Ishikawa (cell line): ENCODE measurements around the gene PTPRN2.

Source experiments
- CEBPB ChIP-seq: IDR thresholded peaks from 2 replicates; pipeline ENCODE4 v1.6.1; 2012
- CREB1 ChIP-seq: IDR thresholded peaks from 2 replicates; pipeline ENCODE4 v1.6.1; 2012; ENCODE audit warnings: low read depth
- EP300 ChIP-seq: IDR thresholded peaks from 2 replicates; pipeline ENCODE4 v1.6.1; 2012; ENCODE audit warnings: borderline replicate concordance
- FOXM1 ChIP-seq: IDR thresholded peaks from 2 replicates; pipeline ENCODE4 v1.6.1; 2012; ENCODE audit warnings: low read depth, borderline replicate concordance
- RAD21 ChIP-seq: IDR thresholded peaks from 2 replicates; pipeline ENCODE4 v1.6.1; 2012; ENCODE audit warnings: low read depth
- TEAD4 ChIP-seq: IDR thresholded peaks from 2 replicates; pipeline ENCODE4 v1.6.1; 2012
- YY1 ChIP-seq: IDR thresholded peaks from 2 replicates; pipeline ENCODE4 v1.6.1; 2012; ENCODE audit warnings: low read depth
- TF ChIP-seq, protein P1 (sequence below): IDR thresholded peaks from 2 replicates; pipeline ENCODE4 v1.6.1; 2012; ENCODE audit warnings: low read depth, mild to moderate bottlenecking
- TF ChIP-seq, protein P2 (sequence below): IDR thresholded peaks from 2 replicates; pipeline ENCODE4 v1.6.1; 2012
- TF ChIP-seq, protein P3 (sequence below): IDR thresholded peaks from 2 replicates; pipeline ENCODE4 v1.6.1; 2012

DNA sequence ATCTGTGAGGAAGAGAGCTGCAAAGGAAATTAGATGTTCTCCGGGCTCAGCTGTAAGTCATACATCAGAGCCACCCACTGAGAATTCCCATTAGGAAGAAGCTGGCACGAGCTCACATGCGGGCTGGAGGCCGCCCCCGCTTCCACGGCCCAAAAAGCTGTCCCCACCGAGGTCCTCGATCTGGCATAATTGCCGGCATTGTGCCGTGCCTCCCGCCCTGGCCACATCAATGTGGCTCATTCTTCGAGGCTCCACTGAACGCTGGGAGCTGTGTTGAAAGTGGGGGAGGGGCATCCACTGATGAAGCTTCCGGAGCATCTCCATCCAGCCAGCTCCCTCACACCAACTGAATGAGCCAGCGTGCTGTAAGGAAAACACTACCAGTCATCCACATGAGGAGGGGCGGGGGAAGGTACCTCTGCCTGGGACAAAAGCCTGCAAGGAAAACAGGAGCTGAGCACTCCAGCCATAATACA, 173.1 kb downstream of the PTPRN2 start:
- no peak for TF ChIP-seq CEBPB
- TF ChIP-seq, protein P1, sequence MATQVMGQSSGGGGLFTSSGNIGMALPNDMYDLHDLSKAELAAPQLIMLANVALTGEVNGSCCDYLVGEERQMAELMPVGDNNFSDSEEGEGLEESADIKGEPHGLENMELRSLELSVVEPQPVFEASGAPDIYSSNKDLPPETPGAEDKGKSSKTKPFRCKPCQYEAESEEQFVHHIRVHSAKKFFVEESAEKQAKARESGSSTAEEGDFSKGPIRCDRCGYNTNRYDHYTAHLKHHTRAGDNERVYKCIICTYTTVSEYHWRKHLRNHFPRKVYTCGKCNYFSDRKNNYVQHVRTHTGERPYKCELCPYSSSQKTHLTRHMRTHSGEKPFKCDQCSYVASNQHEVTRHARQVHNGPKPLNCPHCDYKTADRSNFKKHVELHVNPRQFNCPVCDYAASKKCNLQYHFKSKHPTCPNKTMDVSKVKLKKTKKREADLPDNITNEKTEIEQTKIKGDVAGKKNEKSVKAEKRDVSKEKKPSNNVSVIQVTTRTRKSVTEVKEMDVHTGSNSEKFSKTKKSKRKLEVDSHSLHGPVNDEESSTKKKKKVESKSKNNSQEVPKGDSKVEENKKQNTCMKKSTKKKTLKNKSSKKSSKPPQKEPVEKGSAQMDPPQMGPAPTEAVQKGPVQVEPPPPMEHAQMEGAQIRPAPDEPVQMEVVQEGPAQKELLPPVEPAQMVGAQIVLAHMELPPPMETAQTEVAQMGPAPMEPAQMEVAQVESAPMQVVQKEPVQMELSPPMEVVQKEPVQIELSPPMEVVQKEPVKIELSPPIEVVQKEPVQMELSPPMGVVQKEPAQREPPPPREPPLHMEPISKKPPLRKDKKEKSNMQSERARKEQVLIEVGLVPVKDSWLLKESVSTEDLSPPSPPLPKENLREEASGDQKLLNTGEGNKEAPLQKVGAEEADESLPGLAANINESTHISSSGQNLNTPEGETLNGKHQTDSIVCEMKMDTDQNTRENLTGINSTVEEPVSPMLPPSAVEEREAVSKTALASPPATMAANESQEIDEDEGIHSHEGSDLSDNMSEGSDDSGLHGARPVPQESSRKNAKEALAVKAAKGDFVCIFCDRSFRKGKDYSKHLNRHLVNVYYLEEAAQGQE: no peak
- no peak for TF ChIP-seq TEAD4
- no peak for TF ChIP-seq EP300
- no peak for TF ChIP-seq RAD21
- TF ChIP-seq CREB1: no peak
- TF ChIP-seq YY1: no peak
- TF ChIP-seq, protein P2, sequence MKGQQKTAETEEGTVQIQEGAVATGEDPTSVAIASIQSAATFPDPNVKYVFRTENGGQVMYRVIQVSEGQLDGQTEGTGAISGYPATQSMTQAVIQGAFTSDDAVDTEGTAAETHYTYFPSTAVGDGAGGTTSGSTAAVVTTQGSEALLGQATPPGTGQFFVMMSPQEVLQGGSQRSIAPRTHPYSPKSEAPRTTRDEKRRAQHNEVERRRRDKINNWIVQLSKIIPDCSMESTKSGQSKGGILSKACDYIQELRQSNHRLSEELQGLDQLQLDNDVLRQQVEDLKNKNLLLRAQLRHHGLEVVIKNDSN: no peak
- TF ChIP-seq, protein P3, sequence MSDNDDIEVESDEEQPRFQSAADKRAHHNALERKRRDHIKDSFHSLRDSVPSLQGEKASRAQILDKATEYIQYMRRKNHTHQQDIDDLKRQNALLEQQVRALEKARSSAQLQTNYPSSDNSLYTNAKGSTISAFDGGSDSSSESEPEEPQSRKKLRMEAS: no peak
- TF ChIP-seq FOXM1: no peak
